Gastroesophageal sphincter (tissue), 4 donors: ENCODE results near the gene GRWD1. TPM values are rescaled to one million over a fixed set of nuclear protein-coding genes. Genes with fewer than 3 reads are reported as not detected.

Source experiments
- ATAC-seq: fragments of 150-250 bp; one replicate; pipeline ENCODE4 v1.9.1; 2016; ENCODE audit warnings: mild to moderate bottlenecking, moderate library complexity
- H3K27ac ChIP-seq, 4 donors: fragments of 200-600 bp; sonication (generic) in 3 of 4; 1 replicate in 3 of 4; 2 replicates in 1 of 4; pipeline ENCODE4 v1.5.1; 2016 to 2019
- H3K27me3 ChIP-seq: fragments of 200-600 bp; sonication (generic); one replicate; pipeline ENCODE4 v1.5.1; 2019
- H3K36me3 ChIP-seq, 2 donors: fragments of 200-600 bp; sonication (generic); one replicate each; pipeline ENCODE4 v1.5.1; 2019; ENCODE audit warnings: control low read depth in 1 of 2
- H3K4me1 ChIP-seq, 3 donors: fragments of 200-600 bp; sonication (generic); 1 replicate in 2 of 3; 2 replicates in 1 of 3; pipeline ENCODE4 v1.5.1; 2016 to 2019; ENCODE audit warnings: control low read depth in 2 of 3
- H3K4me3 ChIP-seq, 2 donors: fragments of 200-600 bp; sonication (generic); one replicate each; pipeline ENCODE4 v1.5.1; 2019; ENCODE audit warnings: mild to moderate bottlenecking in 1 of 2, moderate library complexity in 1 of 2
- H3K9me3 ChIP-seq, 3 donors: fragments of 200-600 bp; sonication (generic); one replicate each; pipeline ENCODE4 v1.5.1; 2017 to 2019; ENCODE audit warnings: control low read depth in 2 of 3
- EP300 ChIP-seq: sonication (generic); formaldehyde crosslinking; IDR thresholded peaks from one replicate; pipeline ENCODE4 v1.6.1; 2017; ENCODE audit warnings: antibody characterized with exemption, mild to moderate bottlenecking
- POLR2A ChIP-seq, 2 donors: fragments of 450-650 bp; IDR thresholded peaks; one replicate each; pipeline ENCODE4 v1.6.1; 2017; ENCODE audit warnings: antibody characterized with exemption in 2 of 2, mild to moderate bottlenecking in 2 of 2, moderate library complexity in 1 of 2
- POLR2AphosphoS5 ChIP-seq: sonication (generic); formaldehyde crosslinking; IDR thresholded peaks from one replicate; pipeline ENCODE4 v1.6.1; 2017; ENCODE audit warnings: antibody characterized with exemption
- WGBS, 2 donors: methylation state at CpG; one replicate each; pipeline ENCODE4 v1.1.5; 2018; ENCODE audit warnings: low coverage in 1 of 2; 5-methylcytosine and 5-hydroxymethylcytosine counted together
- total RNA-seq, 4 donors: library from RNA; depleted of rRNA; stranded (reverse); fragments of >200 nt; gene quantifications; one replicate each; pipeline ENCODE4 v1.1.0, GENCODE V29; 2016
- TF ChIP-seq, protein P1 (sequence below), 4 experiments: fragments of 200-600 bp in 2 of 4; fragments of 450-650 bp in 2 of 4; sonication (generic) in 1 of 4; IDR thresholded peaks; one replicate each; pipeline ENCODE4 v1.5.1; 2017 to 2019; ENCODE audit warnings: antibody characterized with exemption in 4 of 4, mild to moderate bottlenecking in 2 of 4, moderate library complexity in 2 of 4

Gene GRWD1
- total RNA-seq, 4 donors from 2014 or later, result 28.9 to 33.1 (median 32.7) TPM

GRCh38 chr19:48465215-48465614 is 19.4 kb downstream of the GRWD1 start:
- TF ChIP-seq EP300 (no peak), POLR2A (IDR thresholded peaks at IDR 0.05) (no peak), POLR2AphosphoS5 (no peak)
- TF ChIP-seq, protein P1, sequence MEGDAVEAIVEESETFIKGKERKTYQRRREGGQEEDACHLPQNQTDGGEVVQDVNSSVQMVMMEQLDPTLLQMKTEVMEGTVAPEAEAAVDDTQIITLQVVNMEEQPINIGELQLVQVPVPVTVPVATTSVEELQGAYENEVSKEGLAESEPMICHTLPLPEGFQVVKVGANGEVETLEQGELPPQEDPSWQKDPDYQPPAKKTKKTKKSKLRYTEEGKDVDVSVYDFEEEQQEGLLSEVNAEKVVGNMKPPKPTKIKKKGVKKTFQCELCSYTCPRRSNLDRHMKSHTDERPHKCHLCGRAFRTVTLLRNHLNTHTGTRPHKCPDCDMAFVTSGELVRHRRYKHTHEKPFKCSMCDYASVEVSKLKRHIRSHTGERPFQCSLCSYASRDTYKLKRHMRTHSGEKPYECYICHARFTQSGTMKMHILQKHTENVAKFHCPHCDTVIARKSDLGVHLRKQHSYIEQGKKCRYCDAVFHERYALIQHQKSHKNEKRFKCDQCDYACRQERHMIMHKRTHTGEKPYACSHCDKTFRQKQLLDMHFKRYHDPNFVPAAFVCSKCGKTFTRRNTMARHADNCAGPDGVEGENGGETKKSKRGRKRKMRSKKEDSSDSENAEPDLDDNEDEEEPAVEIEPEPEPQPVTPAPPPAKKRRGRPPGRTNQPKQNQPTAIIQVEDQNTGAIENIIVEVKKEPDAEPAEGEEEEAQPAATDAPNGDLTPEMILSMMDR (IDR thresholded peaks at IDR 0.05), result no peak
- Histone ChIP-seq H3K4me3 (no peak overlapping the region), H3K27me3 (no peaks in the 10 kb centered on the region), H3K27ac (no peak overlapping the region), H3K4me1 (peaks cover 0 to 13% (median 6%) of the 10 kb centered on the region in 3 donors), H3K9me3 (no peaks in the 10 kb centered on the region), H3K36me3 (peaks cover 0 to 1% of the 10 kb centered on the region in 2 donors)
- WGBS, 2 donors, result 93 to 100% methylated on average over 1 of the region's 1 CpG
- no peak for ATAC-seq

GRCh38 chr19:48466561-48467325 is 21.0 kb downstream of the GRWD1 start:
- H3K36me3 ChIP-seq, result peaks cover 0 to 17% of the 10 kb centered on the region in 2 donors
- WGBS, 2 donors, result no CpG with 5 or more reads among the region's 16 CpGs
- H3K9me3 ChIP-seq, result no peaks in the 10 kb centered on the region
- H3K27ac ChIP-seq, result no peak overlapping the region
- H3K4me3 ChIP-seq, result no peak overlapping the region
- H3K4me1 ChIP-seq, result peaks cover 0 to 28% (median 11%) of the 10 kb centered on the region in 3 donors
- TF ChIP-seq EP300, result no peak
- TF ChIP-seq, protein P1 (IDR thresholded peaks at IDR 0.05), result no peak
- no peak for TF ChIP-seq POLR2A (IDR thresholded peaks at IDR 0.05)
- no peak for TF ChIP-seq POLR2AphosphoS5
- no peaks in the 10 kb centered on the region for H3K27me3 ChIP-seq
- no peak for ATAC-seq

- Histone ChIP-seq H3K27ac (peak overlapping the region; percentile 91 to 99 (median 96)), H3K27me3 (no peaks in the 10 kb centered on the region), H3K36me3 (peaks cover 0 to 37% of the 10 kb centered on the region in 2 donors), H3K4me3 (peak overlapping the region; percentile 93 to 98), H3K9me3 (no peaks in the 10 kb centered on the region), H3K4me1 (peaks cover 0 to 37% (median 11%) of the 10 kb centered on the region in 3 donors)
- 0% methylated on average over 8 of the region's 36 CpGs for WGBS, 2 donors
- no peak for TF ChIP-seq EP300
- TF ChIP-seq POLR2AphosphoS5, result no peak
- TF ChIP-seq, protein P1 (IDR thresholded peaks at IDR 0.05), result no peak
- no peak for TF ChIP-seq POLR2A (IDR thresholded peaks at IDR 0.05)
- ATAC-seq, result peak; percentile 97
These were observed 23.0 kb downstream of the GRWD1 start for GRCh38 chr19:48468772-48469288.

GRCh38 chr19:48469289-48469881 is 23.6 kb downstream of the GRWD1 start, which contains the start of gene CYTH2:
Gene CYTH2, plus strand, starts transcription at chr19:48469369. Its CDS starts 139 bp downstream, at chr19:48469508.
- peak; percentile 67 for ATAC-seq
- peak within 1 kb of the TSS; percentile 93 to 98 for H3K4me3 ChIP-seq
- no peaks in the 10 kb centered on the region for H3K9me3 ChIP-seq
- TF ChIP-seq, protein P1 (IDR thresholded peaks at IDR 0.05), result peak in 1 of 4 experiments; percentile 16
- TF ChIP-seq EP300 (no peak), POLR2A (IDR thresholded peaks at IDR 0.05) (peak; percentile 92 to 94), POLR2AphosphoS5 (peak; percentile 87)
- H3K27ac ChIP-seq, result peak within 1 kb of the TSS; percentile 91 to 99 (median 96)
- no peaks in the 10 kb centered on the region for H3K27me3 ChIP-seq
- WGBS, 2 donors, result no CpG with 5 or more reads among the region's 66 CpGs
- H3K4me1 ChIP-seq, result peaks cover 0 to 37% (median 11%) of the 10 kb centered on the region in 3 donors
- H3K36me3 ChIP-seq, result peaks cover 0 to 43% of the 10 kb centered on the region in 2 donors
